ENCODE results near the gene PPP2R5D.

DNA sequence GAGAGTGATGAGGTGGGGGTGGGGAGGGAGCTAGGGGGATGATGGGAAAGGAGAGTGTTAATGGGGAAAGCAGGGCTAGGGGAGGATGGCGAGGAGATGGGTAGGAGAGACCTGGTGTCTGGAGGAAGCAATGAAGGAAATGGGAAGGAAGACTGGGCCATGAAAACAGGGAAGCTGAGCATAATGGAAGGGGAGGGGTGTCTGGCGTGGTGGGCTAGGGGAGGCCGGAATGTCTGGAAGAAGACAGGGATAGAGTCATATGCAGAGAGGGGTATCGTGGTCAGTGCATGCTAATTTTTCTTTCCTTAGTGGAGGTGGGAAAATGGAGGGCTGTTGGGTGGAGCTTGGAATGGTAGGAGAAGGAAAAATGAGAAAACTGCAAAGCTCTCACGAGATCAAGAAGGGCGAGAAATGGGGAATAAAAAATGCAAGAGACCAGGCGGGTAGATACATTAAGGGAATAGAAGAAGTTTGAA is 30.1 kb downstream of the PPP2R5D start:
- TF ChIP-seq, protein P1, sequence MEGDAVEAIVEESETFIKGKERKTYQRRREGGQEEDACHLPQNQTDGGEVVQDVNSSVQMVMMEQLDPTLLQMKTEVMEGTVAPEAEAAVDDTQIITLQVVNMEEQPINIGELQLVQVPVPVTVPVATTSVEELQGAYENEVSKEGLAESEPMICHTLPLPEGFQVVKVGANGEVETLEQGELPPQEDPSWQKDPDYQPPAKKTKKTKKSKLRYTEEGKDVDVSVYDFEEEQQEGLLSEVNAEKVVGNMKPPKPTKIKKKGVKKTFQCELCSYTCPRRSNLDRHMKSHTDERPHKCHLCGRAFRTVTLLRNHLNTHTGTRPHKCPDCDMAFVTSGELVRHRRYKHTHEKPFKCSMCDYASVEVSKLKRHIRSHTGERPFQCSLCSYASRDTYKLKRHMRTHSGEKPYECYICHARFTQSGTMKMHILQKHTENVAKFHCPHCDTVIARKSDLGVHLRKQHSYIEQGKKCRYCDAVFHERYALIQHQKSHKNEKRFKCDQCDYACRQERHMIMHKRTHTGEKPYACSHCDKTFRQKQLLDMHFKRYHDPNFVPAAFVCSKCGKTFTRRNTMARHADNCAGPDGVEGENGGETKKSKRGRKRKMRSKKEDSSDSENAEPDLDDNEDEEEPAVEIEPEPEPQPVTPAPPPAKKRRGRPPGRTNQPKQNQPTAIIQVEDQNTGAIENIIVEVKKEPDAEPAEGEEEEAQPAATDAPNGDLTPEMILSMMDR (IDR thresholded peaks at IDR 0.05; ENCODE audit: poor library complexity) = no peak
- no peak for TF ChIP-seq EZH2 (IDR thresholded peaks at IDR 0.05; ENCODE audit: borderline replicate concordance)
